RWPE2 (cell line): Measurements from ENCODE around the gene CTXND2.

ENCODE experiments used
- ATAC-seq: fragments of 200-7000 bp; cut with Tn5 transposase; 3 replicates; pipeline ENCODE4 v1.9.1; 2021; ENCODE audit warnings: low read depth
- DNase-seq: peaks from one replicate; pipeline ENCODE4 v3.0.0-alpha.2; 2020; ENCODE audit warnings: low spot score
- H3K27ac ChIP-seq: fragments of 450-650 bp; 2 replicates; pipeline ENCODE4 v1.5.1; 2017; ENCODE audit warnings: mild to moderate bottlenecking; ENCODE audit not compliant: poor library complexity, severe bottlenecking
- H3K27me3 ChIP-seq: fragments of 250-450 bp; sonication (Bioruptor Pico); 2 replicates; pipeline ENCODE4 v1.5.1; 2021; ENCODE audit warnings: mild to moderate bottlenecking, moderate library complexity; ENCODE audit not compliant: insufficient read depth, poor library complexity, severe bottlenecking
- H3K36me3 ChIP-seq: fragments of 250-450 bp; sonication (Bioruptor Pico); 2 replicates; pipeline ENCODE4 v1.5.1; 2020; ENCODE audit warnings: low read depth, mild to moderate bottlenecking, moderate library complexity
- H3K4me1 ChIP-seq: fragments of 250-450 bp; sonication (Bioruptor Pico); 2 replicates; pipeline ENCODE4 v1.5.1; 2021; ENCODE audit warnings: mild to moderate bottlenecking, moderate library complexity; ENCODE audit not compliant: insufficient read depth, poor library complexity, severe bottlenecking
- H3K4me3 ChIP-seq: fragments of 250-450 bp; sonication (Bioruptor Pico); 2 replicates; pipeline ENCODE4 v1.5.1; 2021; ENCODE audit warnings: mild to moderate bottlenecking, moderate library complexity; ENCODE audit not compliant: severe bottlenecking
- H3K9me3 ChIP-seq: fragments of 250-450 bp; sonication (Bioruptor Pico); 2 replicates; pipeline ENCODE4 v1.5.1; 2021; ENCODE audit warnings: mild to moderate bottlenecking, moderate library complexity; ENCODE audit not compliant: severe bottlenecking
- TF ChIP-seq, protein P1 (sequence below): fragments of 450-650 bp; IDR thresholded peaks from one replicate; pipeline ENCODE4 v1.5.1; 2017; ENCODE audit warnings: mild to moderate bottlenecking, moderate library complexity; ENCODE audit not compliant: poor library complexity, severe bottlenecking

CTXND2 gene

DNA sequence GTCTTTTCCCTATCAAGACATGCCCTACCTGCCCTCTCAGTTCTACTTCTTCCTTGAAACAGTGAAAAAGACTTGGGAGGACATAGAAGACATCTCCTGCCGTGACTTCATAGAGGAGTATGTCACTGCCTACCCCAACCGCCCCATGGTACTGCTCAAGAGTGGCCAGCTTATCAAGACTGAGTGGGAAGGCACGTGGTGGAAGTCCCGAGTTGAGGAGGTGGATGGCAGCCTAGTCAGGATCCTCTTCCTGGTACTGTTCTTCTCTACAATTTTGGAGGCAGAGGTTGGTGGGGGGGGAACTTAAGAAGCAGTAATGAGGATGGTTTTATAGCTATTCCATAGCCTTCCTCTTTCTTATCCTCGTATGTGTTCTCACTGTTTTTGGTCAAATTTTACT is 57.9 kb downstream of the CTXND2 start:
- Histone ChIP-seq H3K36me3 (peaks cover 88% of the 10 kb centered on the region), H3K4me3 (no peak overlapping the region), H3K27me3 (no peaks in the 10 kb centered on the region), H3K27ac (no peak overlapping the region), H3K9me3 (no peaks in the 10 kb centered on the region), H3K4me1 (no peaks in the 10 kb centered on the region)
- TF ChIP-seq, protein P1, sequence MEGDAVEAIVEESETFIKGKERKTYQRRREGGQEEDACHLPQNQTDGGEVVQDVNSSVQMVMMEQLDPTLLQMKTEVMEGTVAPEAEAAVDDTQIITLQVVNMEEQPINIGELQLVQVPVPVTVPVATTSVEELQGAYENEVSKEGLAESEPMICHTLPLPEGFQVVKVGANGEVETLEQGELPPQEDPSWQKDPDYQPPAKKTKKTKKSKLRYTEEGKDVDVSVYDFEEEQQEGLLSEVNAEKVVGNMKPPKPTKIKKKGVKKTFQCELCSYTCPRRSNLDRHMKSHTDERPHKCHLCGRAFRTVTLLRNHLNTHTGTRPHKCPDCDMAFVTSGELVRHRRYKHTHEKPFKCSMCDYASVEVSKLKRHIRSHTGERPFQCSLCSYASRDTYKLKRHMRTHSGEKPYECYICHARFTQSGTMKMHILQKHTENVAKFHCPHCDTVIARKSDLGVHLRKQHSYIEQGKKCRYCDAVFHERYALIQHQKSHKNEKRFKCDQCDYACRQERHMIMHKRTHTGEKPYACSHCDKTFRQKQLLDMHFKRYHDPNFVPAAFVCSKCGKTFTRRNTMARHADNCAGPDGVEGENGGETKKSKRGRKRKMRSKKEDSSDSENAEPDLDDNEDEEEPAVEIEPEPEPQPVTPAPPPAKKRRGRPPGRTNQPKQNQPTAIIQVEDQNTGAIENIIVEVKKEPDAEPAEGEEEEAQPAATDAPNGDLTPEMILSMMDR: no peak
- ATAC-seq (no peak), DNase-seq (no peak)

DNA sequence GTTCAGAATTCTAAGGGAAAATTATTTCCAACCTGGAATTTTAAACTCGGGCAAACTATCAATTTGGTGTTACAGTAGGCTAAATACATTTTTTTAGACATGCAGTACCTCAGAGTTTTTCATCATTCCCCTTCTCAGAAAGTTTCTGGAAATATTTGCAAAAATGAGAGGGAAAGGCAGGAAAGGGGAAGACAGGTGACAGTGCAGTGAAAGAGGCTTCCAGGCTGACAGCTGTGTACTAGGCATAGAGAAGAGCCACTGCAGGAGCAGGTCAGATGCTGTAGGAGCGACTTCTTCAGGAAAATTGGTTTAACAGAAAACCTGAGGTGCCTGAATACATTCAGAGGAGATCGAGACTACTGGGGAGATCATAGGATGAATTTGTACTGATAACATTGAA is 67.8 kb downstream of the CTXND2 start:
- Histone ChIP-seq H3K9me3 (no peaks in the 10 kb centered on the region), H3K36me3 (peaks cover 76% of the 10 kb centered on the region), H3K27ac (no peak overlapping the region), H3K4me3 (no peak overlapping the region), H3K4me1 (no peaks in the 10 kb centered on the region), H3K27me3 (no peaks in the 10 kb centered on the region)
- TF ChIP-seq, protein P1: no peak
- ATAC-seq: no peak
- no peak for DNase-seq

DNA sequence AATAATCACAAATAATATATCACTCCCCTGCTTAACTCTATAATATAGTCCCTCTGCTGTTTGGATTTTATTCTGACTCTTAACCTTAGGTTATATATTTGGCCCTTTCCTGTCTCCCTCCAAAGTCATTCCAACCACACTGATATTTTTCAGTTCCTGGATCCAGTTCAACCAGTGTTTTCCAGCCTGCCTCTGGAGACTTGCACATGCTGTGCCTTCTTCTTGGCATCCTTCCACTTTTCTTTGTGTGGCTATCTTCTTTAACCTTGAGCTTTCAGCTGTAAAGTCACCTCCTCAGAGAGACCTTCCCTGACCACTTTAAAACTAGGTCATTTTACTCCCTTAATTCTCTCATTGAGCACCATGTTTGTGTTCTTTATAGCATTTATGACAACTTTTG is 68.3 kb downstream of the CTXND2 start:
- Histone ChIP-seq H3K27ac (no peak overlapping the region), H3K4me1 (no peaks in the 10 kb centered on the region), H3K36me3 (peaks cover 74% of the 10 kb centered on the region), H3K4me3 (no peak overlapping the region), H3K9me3 (no peaks in the 10 kb centered on the region), H3K27me3 (no peaks in the 10 kb centered on the region)
- DNase-seq: no peak
- TF ChIP-seq, protein P1: no peak
- ATAC-seq: no peak

- TF ChIP-seq, protein P1: no peak
Measured at GRCh38 chr1:150957666-150958065, 70.7 kb downstream of the CTXND2 start.

DNA sequence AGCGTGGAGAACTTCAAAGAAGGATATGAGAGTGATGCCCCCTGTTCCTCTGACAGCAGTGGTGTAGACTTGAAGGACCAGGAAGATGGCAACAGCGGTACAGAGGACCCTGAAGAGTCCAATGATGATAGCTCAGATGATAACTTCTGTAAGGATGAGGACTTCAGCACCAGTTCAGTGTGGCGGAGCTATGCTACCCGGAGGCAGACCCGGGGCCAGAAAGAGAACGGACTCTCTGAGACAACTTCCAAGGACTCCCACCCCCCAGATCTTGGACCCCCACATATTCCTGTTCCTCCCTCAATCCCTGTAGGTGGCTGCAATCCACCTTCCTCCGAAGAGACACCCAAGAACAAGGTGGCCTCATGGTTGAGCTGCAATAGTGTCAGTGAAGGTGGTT is 73.7 kb downstream of the CTXND2 start:
- TF ChIP-seq, protein P1: no peak
- no peaks in the 10 kb centered on the region for H3K27me3 ChIP-seq
- H3K27ac ChIP-seq: no peak overlapping the region
- H3K9me3 ChIP-seq: no peaks in the 10 kb centered on the region
- no peak for ATAC-seq
- H3K4me3 ChIP-seq: no peak overlapping the region
- no peak for DNase-seq
- no peaks in the 10 kb centered on the region for H3K4me1 ChIP-seq
- peaks cover 80% of the 10 kb centered on the region for H3K36me3 ChIP-seq

More at GRCh38 chr1:150957666-150958065, 70.7 kb downstream of the CTXND2 start:
- H3K4me1 ChIP-seq: no peaks in the 10 kb centered on the region
- no peak overlapping the region for H3K4me3 ChIP-seq
- no peak overlapping the region for H3K27ac ChIP-seq
- H3K27me3 ChIP-seq: no peaks in the 10 kb centered on the region
- no peak for ATAC-seq
- DNase-seq: no peak
- H3K36me3 ChIP-seq: peaks cover 76% of the 10 kb centered on the region
- no peaks in the 10 kb centered on the region for H3K9me3 ChIP-seq
